T47D (cell line): Measurements from ENCODE around the gene SSU72.
"Not testable (repeated sequence)": the region's sequence is repeated elsewhere in the genome, so short reads cannot be mapped to it uniquely, and the experiment has no call there.

Experiments
- DNase-seq, 2 experiments: peaks; one replicate each; pipeline versions ENCODE4 v3.0.0 to v3.0.0-alpha.2; 2011 to 2012; ENCODE audit warnings: low read depth in 1 of 2, low spot score in 1 of 2
- JUND ChIP-seq: IDR thresholded peaks from 2 replicates; pipeline ENCODE4 v1.6.1; 2012; ENCODE audit warnings: low read depth
- in situ Hi-C: cut with HindIII; loops from 2 replicates; pipeline ENCODE4 v1.10.0; 2016; ENCODE audit warnings: low sequenced_read_pairs, low pct_unique_long_range_greater_than_20kb

The SSU72 gene

DNA sequence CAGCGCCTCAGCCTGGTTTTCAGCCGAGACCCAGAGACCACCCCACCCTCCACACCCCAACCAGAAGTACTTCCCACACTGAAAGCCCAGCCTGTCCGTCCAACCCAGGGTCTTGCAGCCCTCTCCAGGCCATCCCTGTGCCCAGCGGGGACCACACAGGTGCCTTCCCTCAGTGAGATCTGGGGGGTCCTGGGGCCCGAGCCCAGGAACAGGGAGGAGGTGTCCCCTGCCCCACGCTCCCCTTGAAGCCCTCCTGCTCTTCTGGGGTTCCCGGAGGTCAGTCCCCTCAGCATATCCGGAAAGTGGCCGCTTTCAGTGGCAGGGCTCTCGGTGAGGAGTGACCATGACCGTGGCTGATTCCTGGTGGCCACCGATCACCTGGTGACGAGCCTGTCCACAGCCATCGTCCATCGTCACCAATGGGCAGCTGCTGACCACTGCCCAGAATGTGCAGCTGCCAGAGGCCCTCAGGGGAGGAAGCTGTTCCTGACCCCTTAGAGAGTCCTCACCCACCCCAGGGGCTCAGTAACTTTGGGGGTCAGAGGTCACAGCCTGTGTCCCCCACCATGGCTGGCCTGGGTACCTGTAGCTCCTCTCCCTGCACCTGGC, 37.6 kb downstream of the SSU72 start:
- no peak for TF ChIP-seq JUND
- in situ Hi-C loops = no loop called here
- DNase-seq = no peak

DNA sequence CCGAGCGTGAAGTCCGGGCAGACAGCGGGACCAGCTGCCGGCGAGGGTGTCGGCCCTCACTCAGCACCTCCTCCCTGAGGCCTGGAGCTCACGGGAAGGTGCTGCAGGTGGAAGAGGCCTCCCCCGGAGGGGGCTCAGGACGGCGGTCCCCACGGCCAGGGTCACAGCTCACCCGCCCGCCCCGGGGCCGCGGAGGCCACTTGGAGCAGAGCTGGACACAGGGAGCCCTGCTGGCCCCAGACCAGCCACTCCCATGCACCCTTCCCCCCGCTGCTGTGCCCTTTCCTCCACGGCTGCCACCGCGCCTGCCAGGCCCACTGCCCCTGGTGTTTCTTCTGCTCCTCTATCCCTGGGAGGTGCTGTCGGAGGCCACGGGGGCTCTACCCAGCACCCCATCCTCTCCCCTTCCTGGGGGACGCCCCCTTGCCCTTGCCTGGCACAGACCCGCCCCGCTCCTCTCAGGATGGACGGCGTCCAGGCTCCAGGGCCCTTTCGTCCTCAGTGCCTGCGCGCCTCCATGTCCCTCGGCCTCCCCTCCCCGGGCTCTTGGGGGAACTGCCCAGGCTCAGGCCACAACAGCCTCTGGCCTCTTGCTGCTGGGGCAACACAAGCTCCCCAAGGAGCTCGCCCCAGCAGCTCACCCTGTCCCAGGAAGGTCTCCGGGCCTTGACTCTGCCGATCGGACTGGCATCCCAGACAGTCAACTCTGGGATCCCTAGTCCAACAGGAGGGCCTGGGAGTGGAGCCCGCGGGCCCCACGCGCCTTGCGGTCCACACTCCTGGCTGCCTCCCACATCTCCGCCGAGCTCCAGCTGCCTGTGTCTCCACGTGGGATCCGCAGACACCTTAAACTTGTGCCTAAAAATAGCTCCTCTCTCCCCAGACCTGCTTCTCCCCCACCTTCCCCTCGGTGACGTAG, 38.4 kb downstream of the SSU72 start:
- TF ChIP-seq JUND = no peak
- DNase-seq = no peak
- in situ Hi-C loops = no loop called here

DNA sequence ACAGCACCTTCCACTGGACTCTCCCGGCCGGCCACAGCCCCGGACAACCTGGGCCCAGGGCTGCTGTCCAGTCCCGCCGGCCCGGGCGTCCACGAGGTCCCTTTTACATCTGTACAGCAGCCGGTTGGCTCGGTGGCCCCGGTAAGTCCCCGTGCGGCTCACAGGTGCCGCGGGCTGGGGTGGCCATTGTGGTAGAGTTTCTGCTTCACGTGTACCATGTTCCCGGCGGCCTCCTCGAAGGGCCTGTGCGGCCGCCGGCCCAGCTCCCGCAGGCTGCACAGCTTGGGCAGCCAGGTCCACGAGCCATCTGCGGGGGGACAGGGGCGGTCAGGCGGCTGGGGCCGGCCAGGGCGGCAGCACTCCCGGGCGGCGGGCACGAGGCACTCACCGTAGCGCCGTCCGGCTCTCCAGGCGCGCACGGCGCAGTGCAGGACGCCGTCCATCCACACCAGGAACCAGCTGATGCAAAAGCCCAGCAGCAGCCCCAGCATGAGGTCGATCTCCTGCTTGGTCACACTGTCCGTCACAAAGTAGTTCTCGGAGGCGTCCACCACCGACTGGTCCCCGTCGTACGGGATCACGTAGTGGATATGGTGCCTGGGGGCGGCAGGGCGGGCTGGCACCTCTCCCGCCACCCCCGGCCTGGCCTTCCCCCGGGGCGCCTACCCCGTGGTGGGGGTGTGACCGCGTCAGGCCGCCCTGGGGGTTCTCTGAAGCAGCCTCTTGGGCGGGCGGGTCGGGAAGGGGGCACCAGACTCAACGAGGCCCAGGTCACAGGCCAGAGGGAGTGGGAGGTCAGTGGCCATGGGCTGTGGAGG, 39.3 kb downstream of the SSU72 start:
- TF ChIP-seq JUND = no peak
- in situ Hi-C loops = no loop called here
- no peak for DNase-seq

- no peak for TF ChIP-seq JUND
- in situ Hi-C loops = no loop called here
- DNase-seq = no peak
Observed at GRCh38 chr1:1534401-1535154, 40.1 kb downstream of the SSU72 start.

DNA sequence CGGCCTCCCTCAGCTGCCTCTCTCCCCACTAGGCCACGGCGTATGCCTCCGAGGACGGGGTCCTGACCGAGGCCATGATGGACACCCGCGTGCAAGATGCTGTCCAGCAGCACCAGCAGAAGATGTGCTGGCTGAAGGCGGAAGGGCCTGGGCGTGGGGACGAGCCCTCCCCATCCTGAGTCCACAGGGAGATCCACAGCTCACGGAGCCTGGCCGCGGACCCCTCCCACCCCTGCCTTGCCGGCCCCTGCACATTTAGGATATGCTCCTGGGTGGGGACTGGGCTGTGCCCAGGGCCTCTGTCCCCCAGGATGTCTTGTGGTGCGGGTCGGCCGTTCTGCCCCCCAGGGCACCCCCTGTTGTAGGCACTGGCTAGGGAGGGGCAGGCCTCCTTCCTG, 40.8 kb downstream of the SSU72 start:
- in situ Hi-C loops, DNase-seq: not testable (repeated sequence)

- DNase-seq, in situ Hi-C loops: not testable (repeated sequence)
Observed at GRCh38 chr1:1533176-1533893, 41.3 kb downstream of the SSU72 start.

DNA sequence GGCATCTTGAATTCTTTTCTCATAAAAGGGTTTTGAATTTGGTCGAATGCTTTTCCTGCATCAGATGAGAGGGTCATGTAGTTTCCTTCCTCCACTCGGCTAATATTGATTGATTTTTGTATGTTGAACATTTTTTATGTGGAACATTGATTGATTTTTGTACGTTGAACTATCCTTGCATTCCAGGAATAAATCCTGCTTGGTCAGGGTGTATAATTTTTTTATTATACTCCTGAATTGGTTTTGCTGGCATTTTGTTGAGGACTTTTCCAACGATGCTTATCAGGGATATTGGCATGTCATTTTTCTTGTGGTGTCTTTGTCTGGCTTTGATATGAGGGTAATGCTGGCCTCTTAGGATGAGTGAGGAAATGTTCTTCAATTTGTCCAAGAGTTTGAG, 42.7 kb downstream of the SSU72 start:
- TF ChIP-seq JUND = no peak
- DNase-seq = no peak
- in situ Hi-C loops = no loop called here

- no peak for TF ChIP-seq JUND
- DNase-seq = no peak
- in situ Hi-C loops = no loop called here
Observed at GRCh38 chr1:1529936-1530335, 44.7 kb downstream of the SSU72 start.

- no peak for DNase-seq
- in situ Hi-C loops = no loop called here
- TF ChIP-seq JUND = no peak
Observed at GRCh38 chr1:1529321-1529720, 45.3 kb downstream of the SSU72 start.

GRCh38 chr1:1528301-1529267, 46.1 kb downstream of the SSU72 start:
- in situ Hi-C loops = no loop called here
- DNase-seq = no peak

More at GRCh38 chr1:1528301-1529267, 46.1 kb downstream of the SSU72 start:
- no peak for TF ChIP-seq JUND
